ENCODE measurements around the gene GPR153. TPM values are rescaled to one million over a fixed set of nuclear protein-coding genes. Genes with fewer than 3 reads are reported as not detected.
A peak's percentile ranks its signal among the peaks of the same experiment; 100 is the strongest.

GPR153 gene
- total and polyA plus RNA-seq, 2 of the 8 experiments (the other 6 are each of a cell fraction or from before 2014, with no cell fraction given): 5.7 to 8.1 TPM

- ChIA-PET CTCF (ENCODE audit: partially characterized antibody) (interaction anchor here (0.8 to 19.1 kb wide), 9 partner anchors 10 to 113 kb away, joined by 3 to 353 read pairs (median 5); partner anchors contain the start of genes RNF207 and RPL22), POLR2A (ENCODE audit: partially characterized antibody) (interaction anchor here (1.0 to 6.9 kb wide), 12 partner anchors 8 to 186 kb away, joined by 3 to 78 read pairs (median 6); partner anchors contain the start of genes HES3 and RNF207)
- Histone ChIP-seq H3K36me3 (ENCODE audit: control insufficient read depth in 2 of 4, insufficient read depth in 4 of 4, low read length in 3 of 4) (peaks cover 13 to 36% (median 25%) of the 10 kb centered on the region in 4 experiments; a peak in 6 of 8 replicates), H3K56ac (replicated peaks; ENCODE audit: insufficient read length, low read depth, low read length) (peak overlapping the region; percentile 55), H2AFZ (ENCODE audit: low read length) (no peak overlapping the region), H3K79me2 (ENCODE audit: control insufficient read depth in 1 of 2, insufficient read depth in 2 of 2, low read length in 2 of 2) (peaks cover 6 to 40% of the 10 kb centered on the region in 2 experiments), H4K20me1 (replicated peaks in 1 of 2; ENCODE audit: control insufficient read depth in 1 of 2, insufficient read depth in 2 of 2, low read length in 2 of 2) (peaks cover 12 to 13% of the 10 kb centered on the region in 2 experiments), H2BK12ac (ENCODE audit: low read depth, low read length) (0 out of 2 replicates have a peak overlapping the region, but pooled peaks have one; percentile 39), H3K79me1 (ENCODE audit: low read depth, low read length) (peaks cover 10% of the 10 kb centered on the region), H4K5ac (ENCODE audit: insufficient read length, low read depth, low read length) (peak overlapping the region; percentile 25), H3K9ac (replicated peaks in 1 of 4; ENCODE audit: extremely low read depth in 1 of 4, low read depth in 3 of 4, low read length in 3 of 4) (peak overlapping the region; percentile 91 to 100 (median 96)), H3K27me3 (replicated peaks in 1 of 4; ENCODE audit: control insufficient read depth in 3 of 4, extremely low read depth in 1 of 4, insufficient read depth in 3 of 4, low read length in 3 of 4) (no peaks in the 10 kb centered on the region), H2BK120ac (replicated peaks; ENCODE audit: low read depth, low read length) (no peak overlapping the region), H3K9me3 (ENCODE audit: insufficient read depth in 2 of 2, low read depth in 1 of 2, low read length in 1 of 2) (no peaks in the 10 kb centered on the region), H3K23me2 (ENCODE audit: low read depth, low read length) (0 out of 2 replicates have a peak, but pooled peaks cover 5% of the 10 kb centered on the region), H2AK5ac (ENCODE audit: low read depth, low read length) (no peak overlapping the region), H3K4me3 (ENCODE audit: extremely low read depth in 1 of 4, insufficient read depth in 2 of 4, low read depth in 3 of 4, low read length in 4 of 4) (peak overlapping the region; percentile 77 to 94 (median 86)), H4K91ac (replicated peaks; ENCODE audit: insufficient read length, low read length) (no peak overlapping the region), H3K4me2 (ENCODE audit: insufficient read depth in 1 of 2, low read depth in 2 of 2, low read length in 2 of 2) (peak overlapping the region; percentile 80 to 85), H3K23ac (ENCODE audit: insufficient read length) (no peak overlapping the region), H3K4me1 (replicated peaks in 1 of 4; ENCODE audit: control insufficient read depth in 3 of 4, insufficient read depth in 4 of 4, low read length in 3 of 4) (peaks cover 4 to 25% (median 19%) of the 10 kb centered on the region in 4 experiments), H3K14ac (ENCODE audit: insufficient read length) (no peak overlapping the region), H4K8ac (ENCODE audit: extremely low read depth, insufficient read depth, low read length) (peak overlapping the region; percentile 92), H3K27ac (ENCODE audit: low read depth, low read length) (peak overlapping the region; percentile 2; the same call in 1 of the 2 replicates), H3K4ac (replicated peaks; ENCODE audit: insufficient read length, low read depth, low read length) (peak overlapping the region; percentile 80), H2BK20ac (ENCODE audit: low read length) (no peak overlapping the region), H2BK5ac (ENCODE audit: low read depth, low read length) (peak overlapping the region; percentile 75; the same call in 1 of the 2 replicates), H2BK15ac (ENCODE audit: low read length) (no peak overlapping the region), H3K18ac (ENCODE audit: extremely low read depth, low read length) (no peak overlapping the region)
- 2% methylated on average over 14 of the region's 30 CpGs; no CpG with 5 or more reads in 1 of the 2 experiments for WGBS, 2 experiments (ENCODE audit: extremely low coverage in 1 of 2, insufficient coverage in 1 of 2, insufficient read length in 1 of 2, insufficient replicate concordance in 2 of 2, low coverage in 1 of 2, low lambda C conversion rate in 2 of 2, missing lambda C conversion rate in 1 of 2)
- FAIRE-seq (no peak), DNase-seq (ENCODE audit: low read depth in 1 of 2, low spot score in 2 of 2) (no peak)
- no peak; a peak in 1 of 4 replicates for TF ChIP-seq SIN3A (conservative IDR thresholded peaks at IDR 0.05 in 1 of 2, IDR thresholded peaks at IDR 0.05 in 1 of 2; ENCODE audit: low read depth in 1 of 2, low read length in 2 of 2)
- no peak for TF ChIP-seq CEBPB (IDR thresholded peaks at IDR 0.05; ENCODE audit: low read depth, low read length)
- TF ChIP-seq POLR2AphosphoS5 (IDR thresholded peaks at IDR 0.05; ENCODE audit: low read depth, low read length): no peak
- TF ChIP-seq SIX5 (IDR thresholded peaks at IDR 0.05; ENCODE audit: low read depth, low read length): no peak
Observed at GRCh38 chr1:6235296-6235677, 25.6 kb downstream of the GPR153 start.

Measured in H1 (cell line).